Nephron progenitor cell (in vitro differentiated cells): ENCODE data around the gene PMF1.

Experiments used
- DNase-seq: peaks from one replicate; pipeline ENCODE4 v3.0.0; 2021
- H3K27ac Mint-ChIP-seq: 2 replicates; pipeline ENCODE4 v1.8.0; 2021; ENCODE audit warnings: mild to moderate bottlenecking, moderate library complexity, mixed read lengths
- H3K27me3 Mint-ChIP-seq: 2 replicates; pipeline ENCODE4 v1.8.0; 2021; ENCODE audit warnings: mild to moderate bottlenecking, low read depth, mixed read lengths; ENCODE audit not compliant: poor library complexity
- H3K36me3 Mint-ChIP-seq: 2 replicates; pipeline ENCODE4 v1.8.0; 2021; ENCODE audit warnings: low read depth, mixed read lengths
- H3K4me1 Mint-ChIP-seq: 2 replicates; pipeline ENCODE4 v1.8.0; 2021; ENCODE audit warnings: mixed read lengths
- H3K4me3 Mint-ChIP-seq: 2 replicates; pipeline ENCODE4 v1.8.0; 2021; ENCODE audit warnings: mild to moderate bottlenecking, moderate library complexity, mixed read lengths
- H3K9me3 Mint-ChIP-seq: 2 replicates; pipeline ENCODE4 v1.8.0; 2021; ENCODE audit warnings: mild to moderate bottlenecking, moderate library complexity, mixed read lengths
- TF ChIP-seq, protein P1 (sequence below): fragments of 200-600 bp; sonication (generic); IDR thresholded peaks from 2 replicates; pipeline ENCODE4 v1.5.0; 2021; ENCODE audit warnings: antibody characterized with exemption

Gene PMF1

DNA sequence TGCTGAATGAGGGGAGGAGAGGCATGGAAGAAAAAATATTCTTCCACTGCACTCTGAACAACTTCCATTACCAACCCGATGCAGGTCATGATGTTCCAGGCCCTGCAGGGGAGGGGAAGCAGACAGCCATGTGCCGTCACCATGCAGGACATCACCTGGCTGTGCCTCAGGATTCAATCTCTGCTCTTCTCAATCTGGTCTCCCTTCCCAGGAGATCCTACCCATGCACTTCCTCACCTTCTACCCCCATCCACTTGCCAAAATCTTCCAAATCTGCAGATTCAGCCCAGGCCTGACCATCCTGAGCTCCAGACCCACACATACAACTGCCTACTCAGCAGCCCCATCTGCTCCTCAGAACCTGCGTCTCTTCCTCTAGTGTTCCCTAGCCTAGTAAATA is 40.8 kb downstream of the PMF1 start:
- peaks cover 11% of the 10 kb centered on the region for H3K4me1 Mint-ChIP-seq
- peaks cover 49% of the 10 kb centered on the region for H3K36me3 Mint-ChIP-seq
- peaks cover 3% of the 10 kb centered on the region for H3K27me3 Mint-ChIP-seq
- H3K9me3 Mint-ChIP-seq = no peaks in the 10 kb centered on the region
- TF ChIP-seq, protein P1, sequence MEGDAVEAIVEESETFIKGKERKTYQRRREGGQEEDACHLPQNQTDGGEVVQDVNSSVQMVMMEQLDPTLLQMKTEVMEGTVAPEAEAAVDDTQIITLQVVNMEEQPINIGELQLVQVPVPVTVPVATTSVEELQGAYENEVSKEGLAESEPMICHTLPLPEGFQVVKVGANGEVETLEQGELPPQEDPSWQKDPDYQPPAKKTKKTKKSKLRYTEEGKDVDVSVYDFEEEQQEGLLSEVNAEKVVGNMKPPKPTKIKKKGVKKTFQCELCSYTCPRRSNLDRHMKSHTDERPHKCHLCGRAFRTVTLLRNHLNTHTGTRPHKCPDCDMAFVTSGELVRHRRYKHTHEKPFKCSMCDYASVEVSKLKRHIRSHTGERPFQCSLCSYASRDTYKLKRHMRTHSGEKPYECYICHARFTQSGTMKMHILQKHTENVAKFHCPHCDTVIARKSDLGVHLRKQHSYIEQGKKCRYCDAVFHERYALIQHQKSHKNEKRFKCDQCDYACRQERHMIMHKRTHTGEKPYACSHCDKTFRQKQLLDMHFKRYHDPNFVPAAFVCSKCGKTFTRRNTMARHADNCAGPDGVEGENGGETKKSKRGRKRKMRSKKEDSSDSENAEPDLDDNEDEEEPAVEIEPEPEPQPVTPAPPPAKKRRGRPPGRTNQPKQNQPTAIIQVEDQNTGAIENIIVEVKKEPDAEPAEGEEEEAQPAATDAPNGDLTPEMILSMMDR = no peak
- no peak for DNase-seq
- H3K27ac Mint-ChIP-seq = no peak overlapping the region
- no peak overlapping the region for H3K4me3 Mint-ChIP-seq

DNA sequence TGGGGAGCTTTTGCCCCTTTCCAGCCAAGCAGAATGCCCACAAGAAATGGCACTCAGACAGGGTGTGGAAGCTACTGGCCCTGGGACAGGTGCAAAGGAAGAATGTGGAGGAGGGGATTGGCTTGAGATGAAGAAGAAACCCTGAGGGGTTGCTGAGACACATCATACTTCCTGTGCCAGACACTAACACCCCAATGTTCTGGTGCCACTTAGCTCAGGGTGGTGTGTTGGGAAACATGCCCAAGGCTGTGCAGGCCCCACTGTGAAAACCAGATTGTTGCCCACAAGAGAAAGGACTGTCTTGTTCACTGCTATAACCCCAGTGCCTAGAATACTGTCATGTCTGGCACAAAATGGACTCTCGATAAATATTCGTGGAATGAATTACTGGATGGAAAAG is 44.9 kb downstream of the PMF1 start:
- TF ChIP-seq, protein P1 = no peak
- H3K27me3 Mint-ChIP-seq = no peaks in the 10 kb centered on the region
- H3K9me3 Mint-ChIP-seq = no peaks in the 10 kb centered on the region
- no peak overlapping the region for H3K4me3 Mint-ChIP-seq
- no peak for DNase-seq
- H3K27ac Mint-ChIP-seq = peak overlapping the region; percentile 51
- H3K4me1 Mint-ChIP-seq = no peaks in the 10 kb centered on the region
- H3K36me3 Mint-ChIP-seq = peaks cover 67% of the 10 kb centered on the region

DNA sequence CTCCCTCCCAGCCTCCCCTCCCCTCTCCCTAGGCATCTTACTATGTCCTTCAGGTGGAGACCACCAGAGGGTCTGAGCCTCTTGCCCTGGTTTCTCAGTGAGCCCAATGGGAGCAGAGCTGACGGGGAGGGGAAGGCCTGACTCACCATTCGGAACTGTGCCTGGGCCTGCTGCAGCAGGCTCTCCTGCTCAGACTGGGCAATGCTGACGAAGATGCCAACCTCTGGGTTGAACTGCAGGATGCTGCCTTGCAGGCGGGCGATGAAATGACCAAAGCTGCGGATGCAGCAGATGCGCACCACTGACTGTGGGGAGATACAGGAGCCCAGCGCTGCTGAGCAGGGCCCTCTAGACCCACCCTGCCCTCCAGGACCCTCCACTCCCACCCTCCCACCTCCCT is 46.1 kb downstream of the PMF1 start:
- TF ChIP-seq, protein P1 = no peak
- no peak for DNase-seq
- Mint-ChIP-seq H3K27ac (no peak overlapping the region), H3K4me1 (no peaks in the 10 kb centered on the region), H3K4me3 (no peak overlapping the region), H3K9me3 (no peaks in the 10 kb centered on the region), H3K36me3 (peaks cover 69% of the 10 kb centered on the region), H3K27me3 (no peaks in the 10 kb centered on the region)

DNA sequence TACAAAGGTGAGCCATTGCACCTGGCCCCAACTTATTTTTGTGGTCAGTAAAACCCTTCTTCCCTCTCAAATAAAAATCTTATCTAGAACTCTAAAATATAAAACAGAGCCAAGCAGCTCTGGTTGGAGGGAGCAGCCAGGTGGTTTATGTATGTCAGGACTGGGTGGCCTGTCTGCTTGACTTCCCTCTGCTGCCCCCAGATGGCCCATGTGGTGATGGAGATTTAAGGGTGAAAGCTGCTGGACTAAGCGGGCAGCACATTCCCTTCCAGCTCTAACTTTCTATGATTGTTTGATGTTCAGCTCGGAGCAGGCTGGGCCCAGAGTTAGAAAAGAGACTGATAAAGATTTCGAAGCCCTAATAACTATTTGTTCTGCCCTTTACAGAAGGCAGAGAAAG is 47.0 kb downstream of the PMF1 start:
- peak overlapping the region; percentile 82 for H3K27ac Mint-ChIP-seq

DNA sequence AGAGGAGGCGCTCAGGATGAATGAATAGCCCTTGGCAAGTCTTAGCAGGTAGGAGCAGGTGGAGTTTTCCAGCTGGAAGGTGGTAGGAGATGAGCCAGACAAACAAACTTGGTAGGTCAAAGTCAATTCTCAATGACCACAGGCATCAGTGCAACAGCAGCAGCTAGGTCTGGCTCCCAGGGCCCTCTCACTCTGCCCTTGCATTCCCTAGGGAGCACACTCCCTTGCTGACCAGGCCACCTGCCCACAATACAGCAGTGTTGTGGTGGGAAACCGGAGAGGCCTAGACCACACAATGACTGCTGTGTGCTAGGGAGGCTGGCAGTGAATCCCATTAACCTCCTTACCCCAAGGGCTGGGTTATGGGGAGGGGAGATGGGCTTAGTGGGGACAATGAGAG is 48.1 kb downstream of the PMF1 start:
- Mint-ChIP-seq H3K27me3 (no peaks in the 10 kb centered on the region), H3K27ac (no peak overlapping the region), H3K36me3 (peaks cover 81% of the 10 kb centered on the region), H3K9me3 (no peaks in the 10 kb centered on the region), H3K4me1 (no peaks in the 10 kb centered on the region), H3K4me3 (no peak overlapping the region)
- TF ChIP-seq, protein P1 = no peak
- DNase-seq = no peak

More for the DNA sequence above, 47.0 kb downstream of the PMF1 start:
- H3K4me3 Mint-ChIP-seq = no peak overlapping the region
- no peak for DNase-seq
- peaks cover 74% of the 10 kb centered on the region for H3K36me3 Mint-ChIP-seq
- H3K9me3 Mint-ChIP-seq = no peaks in the 10 kb centered on the region
- TF ChIP-seq, protein P1 = no peak
- no peaks in the 10 kb centered on the region for H3K27me3 Mint-ChIP-seq
- no peaks in the 10 kb centered on the region for H3K4me1 Mint-ChIP-seq

DNA sequence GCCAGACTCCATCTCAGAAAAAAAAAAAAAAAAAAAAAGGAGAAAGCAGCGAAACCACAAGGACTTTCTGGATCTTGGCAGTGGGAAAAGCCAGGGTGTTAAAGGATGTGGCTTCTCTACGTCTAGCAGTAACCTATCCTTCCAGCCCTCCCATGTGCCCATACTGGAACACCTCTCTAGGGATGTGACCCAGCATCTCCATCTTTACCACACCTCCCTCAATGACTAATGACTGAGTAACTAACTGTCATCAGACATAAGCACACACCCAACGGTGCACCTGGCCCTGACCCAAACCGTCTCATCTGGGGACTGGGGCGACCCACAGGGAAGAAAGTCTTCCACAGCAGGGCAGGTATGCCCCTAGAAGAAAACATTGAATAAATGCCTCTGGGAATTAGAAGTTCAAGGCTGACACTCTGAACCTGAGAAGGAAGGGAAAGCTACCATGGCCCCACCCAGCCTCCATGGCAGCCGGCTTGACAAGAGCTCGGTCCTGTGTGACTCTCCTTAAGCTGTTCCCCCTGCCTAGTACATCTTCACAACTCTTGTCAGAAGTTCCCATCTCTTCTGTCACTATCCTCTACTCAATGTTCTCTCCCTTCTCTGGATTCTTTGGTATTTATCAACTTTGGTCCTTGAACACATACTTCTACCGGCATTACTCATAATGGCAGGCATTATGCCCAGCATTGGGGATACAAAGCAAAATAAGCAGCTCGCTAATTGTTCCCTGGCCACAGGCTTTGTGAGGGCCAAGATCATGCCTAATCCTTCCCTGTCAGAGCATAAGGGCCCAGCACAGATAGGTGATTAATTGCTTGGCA is 49.9 kb downstream of the PMF1 start:
- no peaks in the 10 kb centered on the region for H3K27me3 Mint-ChIP-seq
- TF ChIP-seq, protein P1 = no peak
- peaks cover 85% of the 10 kb centered on the region for H3K36me3 Mint-ChIP-seq
- no peak for DNase-seq
- no peaks in the 10 kb centered on the region for H3K9me3 Mint-ChIP-seq
- no peak overlapping the region for H3K4me3 Mint-ChIP-seq
- H3K4me1 Mint-ChIP-seq = no peaks in the 10 kb centered on the region
- no peak overlapping the region for H3K27ac Mint-ChIP-seq
